Sciatic nerve (tissue), 2 donors: Measurements from ENCODE around the gene TCERG1L. TPM values are rescaled to one million over a fixed set of nuclear protein-coding genes. Genes with fewer than 3 reads are reported as not detected.
"Not testable (repeated sequence)": the region's sequence is repeated elsewhere in the genome, so short reads cannot be mapped to it uniquely, and the experiment has no call there.

Experiments used
- ATAC-seq: fragments of 200-7000 bp; cut with Tn5 transposase; one replicate; pipeline ENCODE4 v1.9.1; 2020; ENCODE audit warnings: mild to moderate bottlenecking, moderate library complexity
- DNase-seq: peaks from one replicate; pipeline ENCODE4 v3.0.0-alpha.2; 2020; ENCODE audit warnings: low spot score
- intact Hi-C: fragments of 100-400 bp; cut with DNase I; formaldehyde crosslinking; loops from one replicate; pipeline ENCODE4 v1.14.2; 2022
- total RNA-seq: library from RNA; stranded (reverse); fragmentation: NEBNext Ultra II Directional; extraction: Animal tissue kit (Norgen Biotek cat#: 25700); gene quantifications from one replicate; pipeline ENCODE4 v1.2.1, GENCODE V29; 2021
- donor health status: DM: no; HTN: no; CAD: no.
- donor health status: DM: no; HTN: no; CAD: no.

The TCERG1L gene
- total RNA-seq, 1 donor from 2014 or later, result 0.22 TPM

DNA sequence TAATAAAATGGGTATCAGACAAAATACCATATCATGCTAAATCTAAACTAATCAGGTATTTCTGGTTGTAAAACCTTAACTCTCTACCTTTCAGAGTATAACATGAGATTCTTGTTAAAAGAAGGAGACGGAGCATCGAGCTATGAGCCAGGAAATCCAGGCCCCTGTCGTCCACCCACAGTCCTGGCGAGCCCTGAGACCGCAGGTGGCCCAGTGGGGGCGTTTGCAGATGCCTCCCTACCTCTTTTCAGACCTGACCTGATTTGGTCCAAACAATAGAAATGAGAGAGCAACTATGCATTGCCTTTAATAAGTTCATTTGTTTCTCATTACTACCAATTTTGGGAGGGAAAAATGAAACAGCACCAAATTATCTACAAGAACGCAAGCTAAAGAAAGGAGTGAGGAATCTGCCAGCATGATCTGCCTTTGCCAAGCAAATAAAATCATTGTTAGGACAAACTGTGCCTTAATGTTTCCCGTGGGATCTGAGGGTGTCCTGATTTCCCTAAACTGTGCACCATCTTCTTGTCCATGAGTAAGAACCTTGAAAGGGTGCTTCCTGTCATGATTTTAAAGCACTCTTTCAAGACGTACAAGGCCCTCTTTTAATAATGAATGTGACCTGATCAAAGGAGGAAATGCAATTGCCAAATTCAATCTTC lies 166.7 kb downstream of the TCERG1L start:
- DNase-seq, result peak; percentile 5
- intact Hi-C loops, result no loop called here
- ATAC-seq, result no peak

DNA sequence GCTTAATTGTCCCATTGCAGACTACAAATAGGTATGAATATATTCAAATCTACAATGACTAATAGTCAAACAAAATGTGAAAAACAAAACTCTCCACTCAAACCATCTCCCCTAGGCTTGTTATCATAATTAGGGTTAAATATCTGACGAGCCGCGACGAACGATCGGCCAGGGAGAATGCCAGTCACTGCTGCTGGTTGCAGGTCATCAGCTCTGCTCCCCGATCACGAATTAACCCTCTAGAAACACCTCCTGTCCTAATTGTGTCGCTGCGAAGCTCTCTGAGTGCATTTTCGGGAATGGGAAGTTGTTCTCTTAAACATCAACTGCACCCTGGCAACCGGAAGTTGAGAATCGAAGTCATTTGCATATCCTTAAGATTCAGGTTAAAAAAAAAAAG lies 167.3 kb downstream of the TCERG1L start:
- ATAC-seq (no peak), DNase-seq (peak; percentile 7)
- intact Hi-C loops, result no loop called here

DNA sequence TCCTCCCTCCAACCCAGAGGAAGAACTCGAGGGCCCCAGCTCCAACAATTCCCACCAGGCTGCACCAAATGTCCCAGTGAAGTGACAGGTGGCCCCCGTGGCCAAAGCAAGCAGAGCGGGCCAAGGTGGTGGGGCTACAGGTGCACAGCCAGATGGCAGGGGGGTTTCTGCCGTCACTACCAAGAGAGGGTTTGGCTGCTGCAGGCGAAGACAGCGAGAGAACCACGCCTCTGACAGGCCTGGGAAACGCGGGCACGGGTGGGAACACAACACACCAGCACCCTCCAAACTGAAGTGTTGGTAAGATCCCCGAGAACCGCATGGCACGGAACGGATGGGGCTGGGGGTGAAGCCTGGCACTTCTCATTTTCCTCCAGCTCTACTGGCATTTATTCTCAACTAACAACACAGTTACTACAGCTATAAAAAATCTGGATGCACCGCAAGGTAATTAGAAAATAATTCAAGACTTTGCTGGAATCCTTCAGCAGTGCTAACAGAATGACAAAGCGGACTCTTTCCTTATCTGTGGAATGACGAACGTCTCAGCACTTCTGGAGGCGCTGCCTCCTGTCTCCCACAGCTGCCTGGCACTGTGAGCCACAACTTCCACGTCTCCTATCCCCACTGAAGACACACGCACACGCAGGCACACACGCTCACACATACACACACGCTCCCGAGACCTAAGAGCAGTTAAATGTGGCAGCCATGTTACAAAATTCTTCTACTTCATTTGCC lies 167.9 kb downstream of the TCERG1L start:
- intact Hi-C loops, result no loop called here
- DNase-seq (peak; percentile 19), ATAC-seq (no peak)

DNA sequence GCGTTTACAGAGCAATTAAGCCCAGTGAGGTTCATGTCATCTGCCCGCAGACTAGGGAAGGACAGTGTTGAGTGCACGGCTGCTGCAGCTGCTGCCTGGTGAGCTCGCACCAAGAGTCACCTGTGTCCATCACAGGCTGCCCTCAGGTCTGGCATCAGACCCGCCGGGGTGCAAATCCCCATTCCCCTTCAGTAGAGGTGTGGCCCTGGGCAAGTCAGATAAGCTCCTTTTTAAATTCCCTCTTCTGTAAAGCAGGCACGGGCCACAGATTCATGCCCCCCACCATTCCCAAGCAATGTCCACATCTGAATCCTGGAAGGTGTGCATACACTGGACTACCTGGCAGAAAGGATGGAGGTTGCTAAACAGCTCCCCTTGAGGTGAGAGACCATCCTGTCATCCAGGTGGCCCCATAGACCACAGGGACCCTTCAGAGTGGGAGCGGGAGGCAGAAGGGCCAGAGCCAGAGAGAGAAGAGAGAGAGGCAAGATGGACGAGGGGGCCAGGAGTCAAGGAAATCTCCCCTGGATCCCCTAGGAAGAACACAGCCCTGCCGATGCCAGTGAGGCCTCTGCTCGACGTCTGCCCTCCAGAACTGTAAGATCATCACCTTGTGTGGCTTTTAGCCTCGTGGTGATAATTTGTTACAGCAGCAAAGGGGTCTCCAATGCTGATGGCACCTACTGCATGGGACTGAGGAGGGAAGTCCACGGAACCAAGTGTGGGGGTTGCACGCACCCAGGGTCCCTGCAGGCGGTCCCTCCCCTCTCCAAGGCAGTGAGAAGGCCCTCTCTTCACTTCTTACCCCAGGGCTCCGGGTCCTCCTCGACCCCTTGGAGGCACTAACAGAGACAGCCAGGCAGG lies 168.8 kb downstream of the TCERG1L start:
- intact Hi-C loops, result no loop called here
- ATAC-seq, result no peak
- peak; percentile 38 for DNase-seq

DNA sequence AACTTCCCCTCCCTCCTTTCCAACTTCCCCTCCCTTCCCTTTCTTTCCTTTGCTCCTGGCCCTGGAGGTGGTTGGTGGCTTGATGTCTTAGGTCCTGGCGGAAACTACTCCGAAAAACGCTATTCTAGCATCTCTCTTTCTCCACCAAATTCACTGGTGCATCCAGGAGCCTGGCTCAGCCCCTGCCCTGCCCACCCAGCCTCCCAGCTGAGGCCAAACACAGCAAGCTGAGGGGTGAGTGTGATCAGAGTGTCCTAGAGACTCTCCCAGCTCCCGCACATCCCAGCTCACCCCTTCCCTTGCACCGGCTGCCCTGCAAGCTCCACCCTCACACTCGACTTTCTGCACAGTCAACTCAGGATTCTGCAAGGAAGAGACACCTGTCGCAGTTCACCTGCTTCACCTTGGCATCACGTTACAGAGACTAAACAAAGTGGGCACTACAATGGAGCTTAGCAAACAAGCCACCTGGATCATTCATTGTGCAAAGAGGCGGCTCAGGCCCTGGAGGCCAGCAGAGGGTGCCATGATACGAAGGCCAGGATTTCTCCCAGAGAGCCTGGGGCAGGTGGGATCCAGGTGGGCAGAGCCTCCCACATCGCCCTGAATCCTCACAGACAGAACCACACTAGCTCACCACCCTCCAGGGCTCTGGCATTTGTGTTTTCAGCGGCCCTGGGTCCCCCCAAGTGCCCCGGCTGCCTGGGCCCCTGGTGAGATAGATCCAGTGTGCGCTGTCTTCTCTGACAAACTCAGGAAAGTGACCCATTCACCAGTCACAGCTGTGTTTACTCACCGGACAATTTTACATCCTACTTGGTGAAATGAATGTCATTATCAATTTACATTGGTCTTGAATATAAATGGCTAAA lies 169.6 kb downstream of the TCERG1L start:
- no peak for ATAC-seq
- intact Hi-C loops, result no loop called here
- DNase-seq, result peak; percentile 21

DNA sequence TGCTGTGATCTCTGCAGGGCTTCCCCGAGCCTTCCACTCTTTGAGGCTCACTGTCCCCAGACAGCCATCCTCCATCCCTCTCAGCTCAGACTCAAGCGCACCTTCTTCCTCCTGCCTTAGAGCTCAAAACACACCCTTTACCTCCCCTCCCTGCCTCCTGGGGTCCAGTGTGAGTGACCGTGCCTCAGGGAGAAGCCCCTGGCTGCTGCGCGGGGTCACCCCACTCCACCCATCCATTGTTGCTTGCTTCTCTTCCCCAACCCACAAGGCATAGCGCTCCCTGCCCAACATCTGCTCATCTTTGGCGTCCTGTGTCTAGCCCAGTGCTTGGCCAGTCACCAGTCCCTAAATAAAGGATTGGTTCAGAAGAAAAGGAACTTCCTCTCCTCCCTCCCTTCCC lies 170.3 kb downstream of the TCERG1L start:
- DNase-seq, result peak; percentile 40
- intact Hi-C loops, result no loop called here
- ATAC-seq, result no peak

DNA sequence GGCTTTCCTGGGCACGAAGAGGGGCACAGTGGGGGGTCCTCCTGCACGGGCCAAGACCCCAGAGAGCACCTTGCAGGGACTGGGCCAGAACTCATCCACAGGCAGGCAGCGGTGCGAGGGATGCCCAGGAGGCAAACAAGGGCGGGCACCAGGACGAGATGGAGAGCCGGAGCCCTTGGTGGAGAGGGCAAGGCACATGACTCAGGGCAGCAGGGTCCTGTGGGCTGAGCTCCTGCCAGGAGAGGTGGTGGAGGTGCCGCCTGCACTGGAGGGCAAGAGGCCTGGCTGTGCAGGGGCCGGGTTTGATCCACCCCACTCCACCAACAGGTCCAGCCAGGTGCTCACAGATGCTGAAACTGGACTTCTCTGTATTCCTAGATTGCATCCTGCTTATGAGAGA lies 170.9 kb downstream of the TCERG1L start:
- ATAC-seq (no peak), DNase-seq (no peak)
- intact Hi-C loops, result no loop called here

DNA sequence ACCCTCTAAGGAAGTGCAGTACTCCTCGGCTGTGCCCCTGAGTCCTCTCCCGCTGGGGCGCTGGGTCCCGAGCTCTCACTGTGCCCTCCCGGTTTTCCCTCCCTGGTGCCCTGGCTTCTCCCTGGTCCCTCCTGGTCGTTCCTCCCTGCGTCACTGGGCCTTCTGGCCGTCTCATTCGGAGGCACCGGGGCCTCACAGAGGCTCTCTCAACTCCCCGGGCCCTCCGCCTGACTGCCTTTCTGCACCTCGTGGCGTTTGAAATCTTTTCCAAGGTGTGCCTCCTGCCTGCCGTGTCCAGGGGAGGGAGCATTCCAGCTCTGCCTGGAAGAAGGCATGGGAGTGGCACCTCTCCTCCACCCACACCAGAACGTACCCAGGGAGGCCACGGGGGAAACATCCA lies 174.3 kb downstream of the TCERG1L start:
- intact Hi-C loops, result no loop called here
- ATAC-seq (no peak), DNase-seq (no peak)

DNA sequence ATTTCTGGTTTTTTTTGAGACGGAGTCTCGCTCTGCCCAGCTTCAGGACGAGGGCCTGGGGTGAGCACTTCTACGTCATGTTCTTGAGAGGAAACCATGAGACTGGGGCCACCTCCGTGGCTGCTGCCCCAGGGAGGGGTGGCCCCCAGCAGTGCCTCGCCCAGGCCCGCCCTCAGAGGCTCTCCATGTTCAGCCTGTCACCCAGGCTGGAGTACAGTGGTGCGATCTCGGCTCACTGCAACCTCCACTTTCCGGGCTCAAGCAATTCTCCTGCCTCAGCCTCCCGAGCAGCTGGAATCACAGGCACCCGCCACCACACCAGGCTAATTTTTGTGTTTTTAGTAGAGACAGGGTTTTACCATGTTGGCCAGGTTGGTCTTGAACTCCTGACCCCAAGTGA lies 175.2 kb downstream of the TCERG1L start:
- intact Hi-C loops, DNase-seq, ATAC-seq: not testable (repeated sequence)

DNA sequence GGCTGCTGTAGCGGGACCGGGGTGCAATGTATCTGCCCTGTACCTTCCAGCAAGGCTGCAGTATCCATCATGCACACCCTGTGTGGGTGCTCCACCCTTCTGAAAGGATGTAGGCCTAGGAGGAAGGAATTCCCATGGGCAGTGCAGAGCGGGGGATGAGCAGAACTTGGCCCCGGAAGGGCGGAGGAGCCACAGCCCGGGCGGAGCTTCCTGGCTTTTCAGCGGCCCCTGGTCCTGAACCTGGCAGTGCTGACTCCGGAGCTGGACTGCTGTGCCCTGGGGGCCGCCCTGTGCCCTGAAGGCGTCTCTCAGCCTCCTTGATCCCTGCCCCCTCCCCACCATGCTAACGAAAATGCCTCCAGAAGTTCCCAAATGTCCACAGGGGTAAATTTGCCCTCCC lies 175.8 kb downstream of the TCERG1L start:
- intact Hi-C loops, result no loop called here
- ATAC-seq (no peak), DNase-seq (no peak)

DNA sequence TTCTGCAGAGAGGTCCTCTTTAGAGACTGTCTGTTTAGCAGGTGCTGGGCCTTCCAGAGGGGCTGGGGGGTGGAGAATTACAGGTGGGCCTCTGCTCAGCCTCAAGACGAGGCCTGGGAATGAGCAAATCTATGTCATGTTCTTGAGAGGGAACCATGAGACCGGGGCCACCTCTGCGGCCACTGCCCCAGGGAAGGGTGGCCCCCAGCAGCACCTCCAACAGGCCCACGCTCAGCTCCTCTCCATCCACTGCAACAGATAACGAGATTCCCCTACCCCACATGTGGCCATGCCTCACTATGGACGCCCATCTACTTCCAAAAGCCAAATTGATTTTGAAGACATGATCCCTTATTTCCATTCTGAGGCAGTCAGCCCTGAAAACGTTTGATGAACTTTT lies 176.9 kb downstream of the TCERG1L start:
- intact Hi-C loops, result no loop called here
- DNase-seq (no peak), ATAC-seq (no peak)

DNA sequence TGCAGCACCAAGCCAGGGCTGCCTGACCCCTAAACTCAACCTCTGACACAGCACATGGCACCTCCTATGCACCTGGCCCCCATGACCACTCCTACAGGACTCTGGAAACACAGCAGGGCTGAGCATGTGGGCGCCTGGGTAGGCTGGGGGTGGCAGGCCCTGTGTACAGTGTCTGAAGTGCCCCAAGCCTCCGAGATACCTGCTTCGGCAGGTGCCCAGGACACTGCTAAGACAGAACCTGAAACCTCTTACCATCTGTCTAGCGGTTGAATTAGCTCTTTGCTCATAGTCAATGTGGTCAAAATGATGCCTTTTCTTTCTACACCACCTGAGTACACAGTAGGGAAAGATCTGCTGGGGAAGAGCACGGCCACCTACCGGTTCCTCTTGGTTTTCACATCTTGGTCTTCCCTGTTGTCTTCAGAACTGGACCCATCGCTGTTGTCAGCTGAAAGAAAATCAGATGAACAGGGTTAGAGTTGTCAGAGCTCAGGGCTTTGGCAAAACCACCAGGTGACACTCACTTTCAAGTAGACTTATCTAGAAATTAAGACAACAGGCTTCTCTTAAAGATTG lies 177.4 kb downstream of the TCERG1L start:
- ATAC-seq (no peak), DNase-seq (no peak)
- intact Hi-C loops, result no loop called here

DNA sequence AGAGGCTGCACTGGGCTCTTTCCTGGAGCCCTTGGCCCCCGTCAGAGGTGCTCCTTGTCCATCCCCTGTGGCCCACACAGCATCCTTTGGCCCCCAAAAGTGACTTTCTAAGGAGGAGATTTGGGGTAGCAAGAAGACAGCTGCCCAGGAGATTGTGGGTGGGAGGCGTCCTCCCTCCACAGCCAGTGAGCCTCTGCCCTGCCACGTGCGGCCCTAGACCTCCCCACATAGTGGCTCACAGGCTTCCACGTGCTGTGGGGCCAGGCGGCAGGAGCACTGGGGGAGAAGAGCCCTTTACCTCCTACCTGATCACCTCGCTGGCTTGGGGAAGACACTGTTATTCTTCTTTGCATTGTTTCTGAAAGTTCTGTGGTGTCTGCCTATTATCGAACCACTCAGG lies 178.8 kb downstream of the TCERG1L start:
- ATAC-seq, result peak; percentile 58
- DNase-seq, result no peak
- intact Hi-C loops, result no loop called here

DNA sequence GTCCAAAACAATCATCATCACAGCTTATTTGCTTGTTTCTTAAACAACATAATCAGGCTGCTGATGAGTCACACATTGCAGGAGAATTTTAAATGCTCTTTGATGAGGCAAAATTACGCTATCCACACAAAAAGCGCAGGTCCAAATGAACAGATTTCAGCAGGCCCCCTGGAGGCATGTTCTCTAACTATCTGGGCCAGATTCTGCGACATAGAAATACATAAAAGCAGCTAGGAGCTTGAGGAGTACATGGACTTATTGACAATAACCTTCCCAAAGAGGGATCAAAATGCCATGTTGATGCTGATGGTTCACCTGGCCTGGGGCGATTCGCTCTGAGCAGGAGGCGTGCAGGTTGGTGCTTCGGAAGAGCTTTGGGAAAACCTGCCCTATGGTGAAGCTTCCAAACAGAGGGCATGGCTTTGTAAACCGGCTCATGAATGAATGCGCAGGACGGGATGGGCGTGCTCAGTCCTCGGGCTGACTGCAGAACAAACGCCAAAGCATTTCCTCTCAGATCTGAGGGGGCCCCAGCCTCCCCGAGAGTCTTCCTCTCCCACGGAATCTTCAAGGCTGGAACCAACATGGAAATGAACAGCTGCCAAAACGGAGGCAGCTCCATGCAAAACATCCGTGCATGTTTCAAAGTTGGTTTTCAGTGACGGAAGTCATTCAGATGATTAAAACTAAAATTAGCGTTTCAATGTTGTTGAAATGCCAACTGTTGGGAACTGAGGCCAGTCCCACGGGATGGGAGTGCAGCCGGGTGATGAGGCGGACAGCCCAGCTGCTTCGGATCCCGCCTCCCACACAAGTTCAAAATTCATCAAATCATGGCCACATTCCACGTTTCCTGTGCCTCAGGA lies 179.6 kb downstream of the TCERG1L start:
- DNase-seq, result no peak
- ATAC-seq, result peak; percentile 78
- intact Hi-C loops, result no loop called here

DNA sequence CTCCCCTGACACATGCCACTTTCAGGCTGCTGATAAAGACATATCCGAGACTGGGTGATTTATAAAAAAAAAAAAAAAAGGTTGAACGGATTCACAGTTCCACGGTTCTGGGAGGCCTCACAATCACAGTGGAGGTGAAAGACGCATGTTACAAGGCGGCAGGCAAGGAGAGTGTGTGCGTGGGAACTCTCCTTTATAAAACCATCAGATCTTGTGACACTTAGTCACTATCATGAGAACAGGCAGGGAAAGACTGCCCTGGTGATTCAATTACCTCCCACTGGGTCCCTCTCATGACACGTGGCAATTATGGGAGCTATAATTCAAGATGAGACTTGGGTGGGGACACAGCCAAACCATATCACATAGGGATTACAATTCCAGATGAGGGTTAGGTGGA lies 181.5 kb downstream of the TCERG1L start:
- no peak for ATAC-seq
- DNase-seq, result no peak
- intact Hi-C loops, result no loop called here

DNA sequence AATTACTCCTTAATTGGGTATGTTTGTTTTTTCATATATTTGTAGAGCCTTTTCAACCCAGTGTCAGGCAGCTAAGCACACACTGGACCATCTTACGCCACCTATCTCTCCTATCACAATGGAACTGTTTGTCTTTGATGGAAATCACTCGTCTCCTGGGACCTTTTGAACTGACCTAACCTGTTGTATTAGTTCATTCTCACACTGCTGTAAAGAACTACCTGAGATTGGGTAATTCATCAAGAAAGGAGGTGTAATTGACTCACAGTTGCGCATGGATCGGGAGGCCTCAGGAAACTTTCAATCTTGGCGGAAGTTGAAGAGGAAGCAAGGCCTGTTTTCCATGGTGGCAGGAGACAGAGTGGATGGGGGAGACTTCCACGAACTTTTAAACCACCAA lies 182.0 kb downstream of the TCERG1L start:
- intact Hi-C loops, result no loop called here
- DNase-seq (no peak), ATAC-seq (no peak)

DNA sequence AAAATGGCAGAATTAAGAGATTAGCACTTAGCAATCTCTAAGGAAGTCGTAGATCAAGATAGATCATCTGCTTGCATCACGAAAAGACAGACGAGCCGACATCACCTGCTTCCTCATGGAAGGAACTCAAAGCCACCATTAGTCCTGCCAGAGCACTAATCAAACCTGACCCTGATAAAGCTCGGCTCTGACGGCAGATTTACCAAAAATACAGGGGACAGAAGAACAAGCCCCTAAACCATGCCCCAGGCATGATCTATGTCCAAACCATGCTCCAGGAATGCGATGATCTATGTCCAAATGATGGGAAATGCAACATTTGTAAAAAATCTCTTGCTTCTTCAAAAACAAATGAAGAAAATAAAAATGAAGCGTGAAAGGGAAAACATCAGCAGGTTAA lies 182.8 kb downstream of the TCERG1L start:
- intact Hi-C loops, result no loop called here
- ATAC-seq, result no peak
- no peak for DNase-seq

DNA sequence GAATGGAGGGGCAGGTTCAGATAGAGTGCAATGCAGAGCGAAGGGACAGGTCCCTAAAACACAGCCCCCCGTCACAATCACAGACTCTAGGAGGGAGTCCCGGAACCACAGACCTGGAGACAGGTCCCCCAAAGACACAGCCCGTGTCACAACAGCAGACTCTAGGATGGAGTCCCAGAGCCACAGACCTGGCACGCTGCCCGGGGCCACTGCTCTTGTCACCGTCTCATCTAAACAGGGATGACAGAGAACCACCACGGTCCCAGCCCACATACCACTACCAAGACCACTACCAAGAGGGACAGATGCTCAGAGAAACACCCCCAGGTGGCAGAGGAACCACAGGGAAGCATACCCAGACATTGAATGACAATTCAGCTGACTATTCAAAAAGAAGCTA lies 183.9 kb downstream of the TCERG1L start:
- intact Hi-C loops, result no loop called here
- no peak for ATAC-seq
- DNase-seq, result no peak
